Nephron (organoid): Measurements from ENCODE around the gene BCAR3.

Source experiments
- H3K27ac Mint-ChIP-seq, 3 experiments: 2 replicates each; pipeline ENCODE4 v1.8.0; 2020; ENCODE audit warnings: mixed read lengths in 3 of 3, mild to moderate bottlenecking in 2 of 3, moderate library complexity in 1 of 3
- H3K27me3 Mint-ChIP-seq: 2 replicates; pipeline ENCODE4 v1.8.0; 2021; ENCODE audit warnings: low read depth, mild to moderate bottlenecking, moderate library complexity, mixed read lengths
- H3K36me3 Mint-ChIP-seq: 2 replicates; pipeline ENCODE4 v1.8.0; 2020; ENCODE audit warnings: low read depth, mixed read lengths
- H3K4me1 Mint-ChIP-seq: 2 replicates; pipeline ENCODE4 v1.8.0; 2020; ENCODE audit warnings: mixed read lengths
- H3K4me3 Mint-ChIP-seq, 3 experiments: 2 replicates each; pipeline ENCODE4 v1.8.0; 2020; ENCODE audit warnings: mild to moderate bottlenecking in 3 of 3, mixed read lengths in 3 of 3, moderate library complexity in 2 of 3
- H3K9me3 Mint-ChIP-seq: 2 replicates; pipeline ENCODE4 v1.8.0; 2020; ENCODE audit warnings: mixed read lengths
- CTCF ChIP-seq, 3 experiments: fragments of 200-600 bp; sonication (generic); IDR thresholded peaks; one replicate each; pipeline ENCODE4 v1.5.0; 2021; ENCODE audit warnings: antibody characterized with exemption in 3 of 3; ENCODE audit not compliant: unreplicated experiment in 3 of 3

The BCAR3 gene

GRCh38 chr1:93669369-93669768 lies 12.3 kb downstream of the BCAR3 start:
- Mint-ChIP-seq H3K4me1 (peaks cover 81% of the 10 kb centered on the region), H3K36me3 (peaks cover 3% of the 10 kb centered on the region)
- no peak for TF ChIP-seq CTCF (IDR thresholded peaks at IDR 0.05; ENCODE audit: unreplicated experiment in 3 of 3)

GRCh38 chr1:93668951-93669350 lies 12.7 kb downstream of the BCAR3 start:
- no peak for TF ChIP-seq CTCF (IDR thresholded peaks at IDR 0.05; ENCODE audit: unreplicated experiment in 3 of 3)
- Mint-ChIP-seq H3K27ac (peak overlapping the region; percentile 69 to 80 (median 78)), H3K27me3 (no peaks in the 10 kb centered on the region), H3K4me3 (no peak overlapping the region), H3K36me3 (peaks cover 2% of the 10 kb centered on the region), H3K9me3 (no peaks in the 10 kb centered on the region), H3K4me1 (peaks cover 85% of the 10 kb centered on the region)

More at GRCh38 chr1:93669369-93669768, 12.3 kb downstream of the BCAR3 start:
- Mint-ChIP-seq H3K4me3 (peak overlapping the region in 1 of 3 experiments; percentile 9), H3K9me3 (no peaks in the 10 kb centered on the region), H3K27me3 (no peaks in the 10 kb centered on the region), H3K27ac (peak overlapping the region; percentile 69 to 80 (median 78))

GRCh38 chr1:93668121-93668520 lies 13.5 kb downstream of the BCAR3 start:
- Mint-ChIP-seq H3K4me1 (peaks cover 85% of the 10 kb centered on the region), H3K4me3 (peak overlapping the region in 2 of 3 experiments; percentile 6 to 34), H3K36me3 (peaks cover 4% of the 10 kb centered on the region), H3K9me3 (no peaks in the 10 kb centered on the region), H3K27me3 (no peaks in the 10 kb centered on the region), H3K27ac (peak overlapping the region; percentile 79 to 93 (median 86))
- no peak for TF ChIP-seq CTCF (IDR thresholded peaks at IDR 0.05; ENCODE audit: unreplicated experiment in 3 of 3)

GRCh38 chr1:93667642-93668041 lies 14.0 kb downstream of the BCAR3 start:
- peaks cover 85% of the 10 kb centered on the region for H3K4me1 Mint-ChIP-seq
- peaks cover 7% of the 10 kb centered on the region for H3K36me3 Mint-ChIP-seq
- H3K9me3 Mint-ChIP-seq, result no peaks in the 10 kb centered on the region
- no peak for TF ChIP-seq CTCF (IDR thresholded peaks at IDR 0.05; ENCODE audit: unreplicated experiment in 3 of 3)
- no peaks in the 10 kb centered on the region for H3K27me3 Mint-ChIP-seq
- peak overlapping the region; percentile 79 to 93 (median 86) for H3K27ac Mint-ChIP-seq
- H3K4me3 Mint-ChIP-seq, result peak overlapping the region in 2 of 3 experiments; percentile 6 to 34

GRCh38 chr1:93666613-93667384 lies 14.8 kb downstream of the BCAR3 start:
- no peaks in the 10 kb centered on the region for H3K9me3 Mint-ChIP-seq
- peaks cover 85% of the 10 kb centered on the region for H3K4me1 Mint-ChIP-seq
- no peak for TF ChIP-seq CTCF (IDR thresholded peaks at IDR 0.05; ENCODE audit: unreplicated experiment in 3 of 3)
- H3K36me3 Mint-ChIP-seq, result peaks cover 7% of the 10 kb centered on the region
- H3K4me3 Mint-ChIP-seq, result peak overlapping the region in 1 of 3 experiments; percentile 16
- H3K27ac Mint-ChIP-seq, result peak overlapping the region; percentile 68 to 93 (median 86)
- no peaks in the 10 kb centered on the region for H3K27me3 Mint-ChIP-seq

GRCh38 chr1:93665015-93665414 lies 16.6 kb downstream of the BCAR3 start:
- peaks cover 11% of the 10 kb centered on the region for H3K36me3 Mint-ChIP-seq
- H3K4me3 Mint-ChIP-seq, result no peak overlapping the region
- peaks cover 85% of the 10 kb centered on the region for H3K4me1 Mint-ChIP-seq
- H3K9me3 Mint-ChIP-seq, result no peaks in the 10 kb centered on the region
- peak overlapping the region in 2 of 3 experiments; percentile 91 to 93 for H3K27ac Mint-ChIP-seq
- no peaks in the 10 kb centered on the region for H3K27me3 Mint-ChIP-seq
- TF ChIP-seq CTCF (IDR thresholded peaks at IDR 0.05; ENCODE audit: unreplicated experiment in 3 of 3), result no peak
